Endothelial cell of umbilical vein (primary cell): Measurements from ENCODE around the gene MYEOV. TPM values are rescaled to one million over a fixed set of nuclear protein-coding genes. Genes with fewer than 3 reads are reported as not detected.

Experiments used
- BruUV-seq: library from RNA; stranded (reverse); fragments of 400-500 nt; replicated peaks from 2 replicates; lab custom pipeline; 2021; lab: Mats Ljungman, UMichigan
- CTCF ChIA-PET: fragments of 300-600, 350-600 bp; sonication (Branson Sonifier 250); formaldehyde crosslinking; loops from one replicate; lab custom pipeline; 2021; ENCODE audit warnings: antibody characterized with exemption, inconsistent platforms; lab: Charles Lee
- POLR2A ChIA-PET: fragments of 300-600, 350-600 bp; sonication (Branson Sonifier 250); formaldehyde crosslinking; loops from one replicate; lab custom pipeline; 2021; ENCODE audit warnings: antibody characterized with exemption, inconsistent platforms; lab: Charles Lee
- DNase-seq: peaks from one replicate; pipeline ENCODE4 v3.0.0-alpha.2; 2011; ENCODE audit warnings: low read depth, low spot score
- FAIRE-seq: peaks from 2 replicates; lab custom pipeline; 2011; peaks lifted over from hg19 to GRCh38; lab: Jason Lieb, UNC
- H2AFZ ChIP-seq: 2 replicates; pipeline ENCODE4 v1.6.0; 2012; ENCODE audit warnings: low read depth, low read length, control low read depth, inconsistent platforms
- H3K27ac ChIP-seq: 2 replicates; pipeline ENCODE4 v1.5.1; 2011; ENCODE audit warnings: low read depth, mild to moderate bottlenecking, control low read depth, low read length, moderate library complexity; ENCODE audit not compliant: insufficient read depth
- H3K27me3 ChIP-seq, 2 experiments: 2 replicates each; pipeline versions ENCODE4 v1.6.0 to v1.6.1; 2011; ENCODE audit warnings: low read length in 2 of 2, mixed read lengths in 1 of 2; ENCODE audit not compliant: control insufficient read depth in 2 of 2, insufficient read depth in 2 of 2
- H3K36me3 ChIP-seq, 2 experiments: 2 replicates in 1 of 2; 3 replicates in 1 of 2; pipeline ENCODE4 v1.5.1; 2011; ENCODE audit warnings: low read length in 2 of 2, mild to moderate bottlenecking in 1 of 2, moderate library complexity in 1 of 2; ENCODE audit not compliant: control insufficient read depth in 2 of 2, insufficient read depth in 2 of 2; ENCODE audit errors: extremely low read depth in 1 of 2
- H3K4me1 ChIP-seq: 3 replicates; pipeline ENCODE4 v1.5.1; 2011; ENCODE audit warnings: mild to moderate bottlenecking, low read length; ENCODE audit not compliant: control insufficient read depth, insufficient read depth; ENCODE audit errors: extremely low read depth
- H3K4me2 ChIP-seq: 2 replicates; pipeline ENCODE4 v1.6.1; 2011; ENCODE audit warnings: low read length, control low read depth, mixed read lengths; ENCODE audit not compliant: insufficient read depth
- H3K4me3 ChIP-seq, 3 experiments: fragments of 200-600 bp in 1 of 3; sonication (generic), shearing (Covaris generic) in 1 of 3; replicated peaks in 1 of 3; 2 replicates each; pipeline ENCODE4 v1.5.1; 2011 to 2016; ENCODE audit warnings: control low read depth in 3 of 3, low read length in 3 of 3, mild to moderate bottlenecking in 2 of 3, inconsistent platforms in 1 of 3, low read depth in 1 of 3, moderate library complexity in 1 of 3; ENCODE audit not compliant: insufficient read depth in 1 of 3
- H3K79me2 ChIP-seq: 2 replicates; pipeline ENCODE4 v1.6.0; 2012; ENCODE audit warnings: low read length, inconsistent platforms; ENCODE audit not compliant: control insufficient read depth, insufficient read depth
- H3K9ac ChIP-seq: replicated peaks from 2 replicates; pipeline ENCODE3; 2011; ENCODE audit warnings: low read length, control low read depth; ENCODE audit not compliant: insufficient read depth; ENCODE audit errors: extremely low read depth
- H3K9me1 ChIP-seq: replicated peaks from 3 replicates; pipeline ENCODE4 v1.6.0; 2011; ENCODE audit warnings: mild to moderate bottlenecking, low read length; ENCODE audit not compliant: control insufficient read depth, insufficient read depth; ENCODE audit errors: extremely low read depth
- H3K9me3 ChIP-seq: replicated peaks from 2 replicates; pipeline ENCODE4 v1.5.1; 2012; ENCODE audit warnings: low read length, inconsistent platforms; ENCODE audit not compliant: control insufficient read depth, insufficient read depth
- H4K20me1 ChIP-seq: replicated peaks from 2 replicates; pipeline ENCODE3; 2011; ENCODE audit warnings: mild to moderate bottlenecking, low read length; ENCODE audit not compliant: control insufficient read depth, insufficient read depth; ENCODE audit errors: extremely low read depth
- EZH2 ChIP-seq: IDR thresholded peaks from 2 replicates; pipeline ENCODE4 v1.6.1; 2012; ENCODE audit warnings: borderline replicate concordance, low read depth, mild to moderate bottlenecking, moderate library complexity, low read length, inconsistent platforms; ENCODE audit not compliant: severe bottlenecking
- FOS ChIP-seq: IDR thresholded peaks from 2 replicates; pipeline ENCODE4 v1.6.1; 2011; ENCODE audit warnings: mild to moderate bottlenecking, low read length, moderate library complexity, borderline replicate concordance; ENCODE audit not compliant: insufficient read depth
- GATA2 ChIP-seq: IDR thresholded peaks from 2 replicates; pipeline ENCODE4 v1.7.0; 2011; ENCODE audit warnings: low read depth, mild to moderate bottlenecking, moderate library complexity, mixed read lengths, low read length; ENCODE audit not compliant: insufficient read length, insufficient read depth
- JUN ChIP-seq: IDR thresholded peaks from 2 replicates; pipeline ENCODE4 v1.6.1; 2011; ENCODE audit warnings: borderline replicate concordance, low read depth; ENCODE audit not compliant: insufficient read length, insufficient read depth
- MYC ChIP-seq: IDR thresholded peaks from one replicate; pipeline ENCODE4 v1.6.1; 2011; ENCODE audit warnings: mild to moderate bottlenecking, low read depth, low read length
- POLR2A ChIP-seq: IDR thresholded peaks from 2 replicates; pipeline ENCODE4 v1.6.1; 2012; ENCODE audit warnings: low read depth, mild to moderate bottlenecking, control low read depth, low read length
- POLR2AphosphoS5 ChIP-seq: IDR thresholded peaks from 2 replicates; pipeline ENCODE4 v1.6.1; 2012; ENCODE audit warnings: low read depth, mild to moderate bottlenecking, control low read depth, low read length, moderate library complexity; ENCODE audit not compliant: insufficient read depth
- dilution Hi-C: fragments of 300-500 bp; cut with MboI; formaldehyde crosslinking; loops from one replicate; pipeline ENCODE4 v1.15.0; 2019; ENCODE audit warnings: low sequenced_read_pairs; ENCODE audit not compliant: extremely low pct_ligation_motif_present
- intact Hi-C: fragments of 100-400 bp; cut with micrococcal nuclease; formaldehyde crosslinking; loops from one replicate; pipeline ENCODE4 v1.10.0; 2022
- polyA plus RNA-seq, 4 experiments: library from polyadenylated mRNA; depleted of rRNA in 3 of 4; stranded (reverse) in 3 of 4; unstranded in 1 of 4; fragments of >200 nt; gene quantifications; 2 replicates each; pipeline versions ENCODE4 v1.2.1 to v1.2.3, GENCODE V29; 2011 to 2012; ENCODE audit warnings: missing spikeins in 1 of 4
- total RNA-seq: library from RNA; stranded (reverse); gene quantifications from 2 replicates; pipeline ENCODE4 v1.2.3, GENCODE V29; 2021
- TF ChIP-seq, protein P1 (sequence below): IDR thresholded peaks from 2 replicates; pipeline ENCODE4 v1.6.1; 2011; ENCODE audit not compliant: insufficient read depth, insufficient read length
- TF ChIP-seq, protein P2 (sequence below), 2 donors: IDR thresholded peaks; 1 replicate in 1 of 2; 2 replicates in 1 of 2; pipeline ENCODE4 v1.5.1; 2011; ENCODE audit warnings: low read length in 2 of 2, mild to moderate bottlenecking in 2 of 2, moderate library complexity in 2 of 2, control low read depth in 1 of 2, inconsistent platforms in 1 of 2, low read depth in 1 of 2; ENCODE audit not compliant: insufficient read depth in 1 of 2; ENCODE audit errors: extremely low read depth in 1 of 2

Gene MYEOV
- total and polyA plus RNA-seq, 2 donors (not counting 3 experiments of a cell fraction or from before 2014, with no cell fraction given) = 3.8 to 14.4 TPM

DNA sequence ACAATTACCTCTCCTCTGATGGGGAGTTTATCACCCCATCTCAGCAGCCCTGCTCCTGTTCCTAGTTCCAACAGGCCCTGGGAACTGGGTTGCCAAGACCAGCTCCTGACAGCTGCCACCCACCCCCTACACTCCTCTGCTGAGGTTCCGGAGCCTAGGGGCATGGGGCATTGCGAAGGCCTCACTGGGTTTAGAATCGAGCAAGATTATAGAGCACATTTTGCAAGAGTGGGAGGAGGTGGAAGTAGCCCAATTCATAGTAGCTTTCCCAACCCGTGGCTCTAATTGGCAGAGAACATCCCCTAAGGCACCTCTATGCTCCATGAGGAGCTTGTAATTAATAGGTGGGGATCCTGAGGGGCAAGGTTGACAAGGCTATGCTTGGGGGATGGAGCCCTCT, 23.0 kb downstream of the MYEOV start:
- no peak overlapping the region for H3K4me2 ChIP-seq
- H3K4me3 ChIP-seq = no peak overlapping the region
- ChIA-PET CTCF (no interaction called here), POLR2A (no interaction called here)
- intact Hi-C loops = no loop called here
- no peaks in the 10 kb centered on the region for H3K27me3 ChIP-seq
- TF ChIP-seq POLR2A (no peak), EZH2 (no peak), MYC (no peak), FOS (no peak), POLR2AphosphoS5 (no peak), GATA2 (no peak), JUN (no peak)
- TF ChIP-seq, protein P1, sequence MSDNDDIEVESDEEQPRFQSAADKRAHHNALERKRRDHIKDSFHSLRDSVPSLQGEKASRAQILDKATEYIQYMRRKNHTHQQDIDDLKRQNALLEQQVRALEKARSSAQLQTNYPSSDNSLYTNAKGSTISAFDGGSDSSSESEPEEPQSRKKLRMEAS = no peak
- no peaks in the 10 kb centered on the region for H4K20me1 ChIP-seq
- H3K36me3 ChIP-seq = no peaks in the 10 kb centered on the region
- no peak for FAIRE-seq
- no peak overlapping the region for H2AFZ ChIP-seq
- H3K79me2 ChIP-seq = no peaks in the 10 kb centered on the region
- peak overlapping the region; percentile 73 for H3K27ac ChIP-seq
- no peaks in the 10 kb centered on the region for H3K9me3 ChIP-seq
- no peaks in the 10 kb centered on the region for H3K9me1 ChIP-seq
- no TSS peak for BruUV-seq
- no peak for DNase-seq
- dilution Hi-C loops = no loop called here
- H3K4me1 ChIP-seq = peaks cover 52% of the 10 kb centered on the region
- peak overlapping the region; percentile 22 for H3K9ac ChIP-seq

DNA sequence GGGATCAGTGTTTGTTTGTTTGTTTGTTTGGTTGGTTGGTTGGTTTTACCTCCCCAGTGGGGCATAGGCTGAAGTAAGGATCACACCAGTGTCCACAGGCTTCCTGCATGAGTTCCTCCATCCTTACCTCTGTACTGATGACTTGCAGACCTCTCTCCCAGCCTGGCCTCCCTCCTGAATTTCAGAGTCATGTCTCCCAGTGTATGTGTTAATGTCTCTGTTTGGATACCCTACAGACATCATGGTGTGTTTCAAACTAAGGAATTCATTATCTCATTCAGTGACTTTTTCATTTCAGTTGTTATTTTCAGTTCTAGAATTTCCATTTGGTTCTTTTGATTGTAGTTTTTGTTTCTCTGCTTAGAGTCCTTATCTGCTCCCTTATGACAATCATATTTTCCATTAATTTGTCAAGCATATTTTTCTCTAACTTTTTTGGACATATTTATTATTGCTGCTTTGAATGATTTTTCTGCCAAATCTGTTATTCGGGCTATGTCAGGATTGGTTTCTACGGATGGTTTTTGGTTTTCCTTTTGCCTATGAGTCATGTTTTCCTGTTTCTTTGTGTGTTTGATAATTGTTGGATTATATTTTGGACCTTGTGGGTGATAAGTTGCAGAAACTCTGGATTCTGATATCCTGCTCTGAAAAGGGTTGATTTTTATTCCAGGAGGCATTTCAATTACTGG, 23.6 kb downstream of the MYEOV start:
- BruUV-seq = no TSS peak
- H3K79me2 ChIP-seq = peaks cover 5% of the 10 kb centered on the region
- TF ChIP-seq, protein P2, sequence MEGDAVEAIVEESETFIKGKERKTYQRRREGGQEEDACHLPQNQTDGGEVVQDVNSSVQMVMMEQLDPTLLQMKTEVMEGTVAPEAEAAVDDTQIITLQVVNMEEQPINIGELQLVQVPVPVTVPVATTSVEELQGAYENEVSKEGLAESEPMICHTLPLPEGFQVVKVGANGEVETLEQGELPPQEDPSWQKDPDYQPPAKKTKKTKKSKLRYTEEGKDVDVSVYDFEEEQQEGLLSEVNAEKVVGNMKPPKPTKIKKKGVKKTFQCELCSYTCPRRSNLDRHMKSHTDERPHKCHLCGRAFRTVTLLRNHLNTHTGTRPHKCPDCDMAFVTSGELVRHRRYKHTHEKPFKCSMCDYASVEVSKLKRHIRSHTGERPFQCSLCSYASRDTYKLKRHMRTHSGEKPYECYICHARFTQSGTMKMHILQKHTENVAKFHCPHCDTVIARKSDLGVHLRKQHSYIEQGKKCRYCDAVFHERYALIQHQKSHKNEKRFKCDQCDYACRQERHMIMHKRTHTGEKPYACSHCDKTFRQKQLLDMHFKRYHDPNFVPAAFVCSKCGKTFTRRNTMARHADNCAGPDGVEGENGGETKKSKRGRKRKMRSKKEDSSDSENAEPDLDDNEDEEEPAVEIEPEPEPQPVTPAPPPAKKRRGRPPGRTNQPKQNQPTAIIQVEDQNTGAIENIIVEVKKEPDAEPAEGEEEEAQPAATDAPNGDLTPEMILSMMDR (IDR thresholded peaks at IDR 0.05; ENCODE audit: extremely low read depth in 1 of 2, insufficient read depth in 1 of 2, low read depth in 1 of 2, low read length in 2 of 2) = no peak
- TF ChIP-seq POLR2A (no peak), EZH2 (no peak), MYC (no peak), GATA2 (no peak), FOS (peak; percentile 72), POLR2AphosphoS5 (no peak), JUN (peak; percentile 87)
- TF ChIP-seq, protein P1 = no peak
- H3K9me3 ChIP-seq = no peaks in the 10 kb centered on the region
- no peaks in the 10 kb centered on the region for H3K27me3 ChIP-seq
- dilution Hi-C loops = no loop called here
- no peaks in the 10 kb centered on the region for H4K20me1 ChIP-seq
- peaks cover 52% of the 10 kb centered on the region for H3K4me1 ChIP-seq
- no peaks in the 10 kb centered on the region for H3K9me1 ChIP-seq
- H2AFZ ChIP-seq = no peak overlapping the region
- H3K4me3 ChIP-seq = no peak overlapping the region
- peak; percentile 54 for DNase-seq
- CTCF ChIA-PET = interaction anchor here (1.3 kb wide), 1 partner anchor 32 kb away, joined by 3 read pairs; no protein-coding TSS in a partner anchor
- peak; percentile 93 for FAIRE-seq
- H3K36me3 ChIP-seq = no peaks in the 10 kb centered on the region
- H3K9ac ChIP-seq = peak overlapping the region; percentile 22
- peak overlapping the region; percentile 73 for H3K27ac ChIP-seq
- POLR2A ChIA-PET = no interaction called here
- peak overlapping the region; percentile 63 for H3K4me2 ChIP-seq
- intact Hi-C loops = no loop called here
